Measurements from ENCODE around the gene HDAC10.
"Not testable (repeated sequence)": the region's sequence is repeated elsewhere in the genome, so short reads cannot be mapped to it uniquely, and the experiment has no call there.

Gene HDAC10

DNA sequence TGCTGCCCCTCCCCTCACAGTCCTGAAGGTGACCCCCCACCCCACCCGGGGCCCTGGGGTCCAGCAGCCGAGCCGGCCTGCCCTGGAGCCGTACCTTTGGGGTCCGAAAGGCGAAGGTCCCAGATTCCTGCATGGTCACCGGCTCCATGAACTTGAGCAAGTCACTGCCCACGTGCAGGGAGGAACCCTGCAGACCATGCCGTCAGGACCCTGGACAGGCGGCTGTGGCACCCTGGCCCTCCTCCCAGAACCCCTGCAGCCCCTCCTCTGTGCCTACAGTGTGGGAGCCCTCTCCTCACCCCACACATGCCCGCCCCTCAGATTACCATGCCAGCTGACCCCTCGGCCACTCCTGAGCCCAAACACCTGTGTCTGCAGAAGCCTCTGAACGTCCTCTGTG, 33.4 kb upstream of the HDAC10 start:
- no peak for DNase-seq

DNA sequence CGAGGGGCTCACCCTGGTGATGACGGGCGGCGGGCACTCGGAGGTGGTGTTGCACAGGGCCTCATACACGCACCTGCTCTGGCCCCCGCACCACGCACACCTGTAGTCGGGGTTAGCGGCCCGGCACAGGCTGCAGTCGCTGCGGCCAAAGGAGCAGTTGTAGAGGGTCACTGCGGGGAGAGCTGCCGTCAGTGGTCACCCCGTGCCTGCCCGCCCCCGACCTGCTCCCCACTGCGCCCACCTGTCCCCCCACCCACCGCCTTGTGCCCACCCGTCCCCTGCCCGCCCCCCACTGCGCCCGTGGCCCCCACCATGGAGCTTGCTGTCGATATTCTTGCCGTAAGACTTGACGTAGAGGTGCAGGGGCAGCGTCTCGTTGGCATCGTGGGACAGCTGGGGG, 32.8 kb upstream of the HDAC10 start:
- no peak for DNase-seq

DNA sequence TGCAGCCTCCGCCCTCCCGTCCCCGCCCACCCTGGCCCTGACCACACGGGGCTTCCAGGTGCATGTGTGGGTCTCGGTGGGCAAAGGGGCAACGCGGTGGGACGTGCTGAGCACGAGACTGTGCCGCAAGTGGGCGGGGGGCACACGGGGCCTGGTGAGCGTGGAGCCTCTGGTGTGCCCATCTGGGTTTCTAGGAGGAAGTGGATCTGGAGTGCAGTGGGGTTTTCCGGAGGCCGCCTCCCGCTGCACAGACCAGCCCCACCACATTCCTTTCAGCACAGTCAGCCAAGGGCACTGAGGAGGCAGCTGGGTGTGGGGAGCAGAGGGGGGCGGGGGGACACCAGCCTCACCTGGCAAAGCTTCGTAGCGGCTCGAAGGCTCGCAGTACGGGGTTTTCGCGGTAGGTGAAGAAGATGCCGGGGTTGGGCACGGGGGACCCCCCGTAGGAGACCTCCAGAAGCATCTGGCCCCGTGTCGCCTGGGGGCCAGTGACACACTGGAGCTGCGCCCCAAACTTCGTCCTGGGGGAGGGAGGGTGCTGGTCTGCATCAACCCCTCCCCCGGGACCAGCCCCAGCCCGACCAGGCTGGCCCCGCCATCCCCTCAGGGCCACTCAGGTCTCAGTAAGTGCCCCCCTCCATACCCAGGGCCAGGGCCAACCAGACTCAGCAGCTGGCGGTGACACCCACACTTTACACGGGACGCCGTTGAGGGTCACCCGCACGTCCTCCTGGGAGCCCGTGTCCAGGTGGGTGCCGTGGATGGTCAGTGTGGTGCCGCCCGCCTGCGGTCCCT, 31.5 kb upstream of the HDAC10 start:
- no peak for DNase-seq

DNA sequence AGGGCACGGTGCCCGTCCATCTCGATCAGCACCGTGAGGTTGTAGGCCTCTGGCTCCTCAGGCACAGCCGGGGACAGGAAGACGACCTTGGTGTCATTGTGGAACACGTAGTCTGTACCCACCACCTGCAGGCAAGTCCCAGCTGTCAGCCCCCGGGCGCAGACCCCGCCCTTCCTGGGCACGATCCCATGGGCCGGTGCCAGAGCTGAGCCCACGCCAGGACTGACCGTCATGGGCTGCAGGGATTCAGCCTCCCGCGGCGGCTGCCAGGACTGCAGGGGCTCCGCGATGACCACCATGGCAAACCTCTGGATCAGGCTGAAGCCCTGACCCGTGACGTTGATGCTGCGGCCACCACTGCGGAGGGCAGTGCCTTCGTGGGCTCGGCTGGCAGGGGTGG, 30.9 kb upstream of the HDAC10 start:
- no peak for DNase-seq

DNA sequence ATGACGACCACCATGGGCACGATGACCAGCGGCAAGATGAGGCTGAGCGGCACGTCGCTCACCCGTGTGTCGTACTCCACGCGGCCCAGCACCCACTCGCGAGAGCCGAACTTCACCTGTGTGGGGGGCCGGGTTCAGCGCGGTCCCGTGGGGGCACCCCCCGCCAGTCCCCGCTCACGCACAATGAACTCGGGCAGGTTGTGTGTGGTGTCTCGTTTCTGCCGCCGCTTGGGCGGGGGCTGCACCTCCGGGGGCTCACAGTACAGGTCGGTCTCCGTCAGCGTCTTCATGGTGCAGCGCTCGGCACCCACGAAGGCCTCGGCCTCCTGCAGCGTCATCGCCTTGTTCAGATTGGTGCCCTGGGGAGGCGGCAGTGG, 30.3 kb upstream of the HDAC10 start:
- DNase-seq: no peak

DNA sequence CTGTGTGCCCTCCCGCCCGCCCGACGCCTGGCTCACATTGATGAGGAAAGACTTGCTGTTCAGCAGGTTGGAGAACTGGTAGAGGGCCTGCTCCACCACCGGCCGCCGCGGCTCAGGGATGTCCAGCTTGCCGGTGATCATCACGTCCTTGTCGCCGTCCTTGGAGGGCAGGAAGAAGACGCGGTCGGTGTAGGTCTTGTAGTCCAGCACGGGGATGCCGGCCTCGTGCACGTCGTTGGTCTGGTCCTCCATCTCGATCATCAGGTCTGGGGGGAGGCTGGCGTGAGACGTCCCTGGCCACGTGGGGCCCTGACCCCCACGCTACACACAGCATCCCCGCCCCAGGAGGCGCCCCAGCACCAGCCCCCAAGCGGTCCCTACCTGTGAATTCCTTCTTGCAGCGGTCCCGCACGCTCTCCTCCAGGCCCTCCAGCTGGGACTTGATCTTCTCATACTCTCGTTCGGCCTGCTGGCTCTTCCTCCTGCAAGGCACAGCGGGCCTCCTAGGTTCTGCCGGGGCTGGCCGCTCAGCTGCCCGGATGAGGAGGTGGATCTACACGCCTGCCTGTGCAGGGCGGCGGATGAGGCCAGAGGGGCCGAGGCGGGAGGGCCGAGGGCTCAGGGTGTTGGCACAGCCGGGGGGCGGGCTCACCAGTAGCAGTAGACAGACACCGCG, 29.8 kb upstream of the HDAC10 start:
- DNase-seq: no peak

DNA sequence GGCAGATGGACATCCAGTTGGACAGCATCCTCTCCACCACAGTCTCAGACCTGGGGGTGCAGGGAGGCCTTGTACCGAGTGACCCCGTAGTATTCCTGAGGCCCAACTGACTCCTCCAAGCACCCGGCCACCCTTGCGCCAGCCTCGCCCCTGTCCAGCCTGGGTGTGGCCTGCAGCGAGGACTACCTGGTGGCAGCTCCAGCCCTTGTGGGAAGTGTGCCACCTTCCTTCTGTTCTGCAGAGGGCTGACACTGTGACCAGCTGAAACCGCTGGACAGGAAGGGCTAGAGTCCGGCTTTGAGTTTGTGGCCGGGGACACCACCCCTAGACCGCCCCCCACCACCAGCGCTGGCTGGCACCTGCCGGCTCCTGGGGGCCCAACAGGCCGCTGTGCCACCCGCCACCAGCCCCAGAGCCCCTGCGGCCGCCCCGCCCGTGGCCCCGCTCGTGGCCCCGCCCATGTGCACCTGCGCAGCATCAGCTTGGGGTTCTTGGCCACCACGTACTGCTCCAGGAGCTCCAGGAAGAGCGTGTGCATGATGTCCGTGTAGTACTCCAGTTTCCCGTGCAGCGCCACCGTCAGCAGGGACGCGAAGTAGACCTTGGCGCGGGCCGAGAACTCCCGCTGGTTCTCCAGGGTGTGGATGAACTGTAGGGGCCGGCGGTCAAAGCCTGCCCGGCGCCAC, 29.1 kb upstream of the HDAC10 start:
- no peak for DNase-seq

DNA sequence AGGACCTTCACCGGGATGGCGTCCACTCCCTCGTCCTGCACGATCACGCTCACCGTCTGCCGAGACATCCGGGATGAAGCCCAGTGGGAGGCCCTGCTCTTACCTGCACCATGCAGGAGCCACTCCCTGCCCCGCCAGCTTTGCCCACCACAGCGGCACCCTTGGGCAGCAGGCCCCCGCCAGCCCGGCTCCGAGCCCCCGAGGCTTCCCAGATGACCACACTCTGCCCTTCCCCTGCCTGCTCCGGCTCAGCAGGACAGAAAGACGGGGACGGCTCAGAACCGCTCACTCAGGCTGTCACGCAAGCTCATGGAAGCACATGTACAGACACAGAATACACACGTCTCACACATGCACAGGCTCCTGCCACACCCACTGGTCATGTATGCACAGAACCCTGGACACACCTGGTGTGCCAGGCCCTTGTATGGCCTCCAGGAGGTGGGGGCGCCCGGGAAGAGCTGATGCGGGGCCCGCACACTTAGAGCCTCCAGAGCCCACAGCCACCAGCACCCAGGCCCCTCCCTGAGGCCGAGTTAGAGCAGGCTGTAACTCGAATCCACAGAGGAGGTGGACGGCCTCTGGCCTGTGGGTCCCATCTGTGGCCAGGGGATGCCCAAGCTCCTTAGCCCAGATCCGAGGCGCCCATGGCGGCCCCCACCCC, 28.0 kb upstream of the HDAC10 start:
- no peak for DNase-seq

DNA sequence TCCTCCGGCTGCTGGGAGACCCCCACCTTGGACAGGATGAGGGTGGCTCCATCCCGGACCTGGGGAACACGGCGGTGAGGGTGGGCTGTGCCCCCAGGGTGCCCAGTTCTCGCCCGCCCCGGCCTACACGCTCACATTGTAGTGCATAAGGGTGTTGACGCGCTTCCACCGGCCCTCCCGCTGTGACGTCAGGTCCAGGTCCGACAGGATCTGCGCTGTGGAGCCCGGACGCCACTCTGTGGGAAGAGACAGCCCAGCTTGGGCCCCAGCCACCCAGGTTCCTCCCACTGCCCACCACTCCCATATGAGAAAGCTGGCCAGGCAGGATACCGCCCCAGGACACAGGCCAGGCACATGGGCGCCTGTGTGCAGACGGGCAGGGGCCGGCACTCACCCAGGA, 27.4 kb upstream of the HDAC10 start:
- no peak for DNase-seq

DNA sequence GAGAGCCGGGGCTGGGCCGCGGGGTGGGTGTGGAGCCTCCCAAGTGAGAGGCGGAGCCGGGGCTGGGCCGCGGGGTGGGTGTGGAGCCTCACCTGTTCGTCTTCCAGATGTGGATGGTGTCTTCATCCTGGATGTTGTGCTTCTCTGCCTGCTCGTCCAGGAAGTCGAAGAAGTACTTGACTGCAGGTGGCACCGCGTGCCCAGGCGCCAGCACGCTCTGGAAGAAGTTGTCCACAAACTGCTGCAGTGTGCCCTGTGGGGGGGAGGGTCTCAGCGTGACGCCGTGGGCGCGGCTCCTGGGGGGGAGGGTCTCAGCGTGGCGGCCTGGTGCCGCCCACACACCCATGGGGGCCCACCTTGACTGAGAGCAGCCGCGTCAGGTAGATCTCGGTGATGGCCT, 26.7 kb upstream of the HDAC10 start:
- no peak for DNase-seq

DNA sequence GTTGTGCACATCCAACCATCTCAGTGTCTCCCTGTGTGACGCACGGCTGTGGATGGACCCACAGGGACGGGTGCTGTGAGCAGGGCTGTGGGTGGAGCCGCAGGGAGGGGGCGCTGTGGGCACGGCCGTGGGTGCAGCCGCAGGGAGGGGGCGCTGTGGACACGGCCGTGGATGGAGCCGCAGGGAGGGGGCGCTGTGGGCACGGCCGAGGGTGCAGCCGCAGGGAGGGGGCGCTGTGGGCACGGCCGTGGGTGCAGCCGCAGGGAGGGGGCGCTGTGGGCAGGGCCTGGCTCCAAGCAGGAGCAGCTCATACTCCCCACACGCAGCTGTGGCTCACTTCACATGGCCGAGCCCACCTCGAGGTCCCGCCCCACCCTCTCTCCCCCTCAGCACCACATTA, 25.1 kb upstream of the HDAC10 start:
- DNase-seq: peak; percentile 51 to 67

DNA sequence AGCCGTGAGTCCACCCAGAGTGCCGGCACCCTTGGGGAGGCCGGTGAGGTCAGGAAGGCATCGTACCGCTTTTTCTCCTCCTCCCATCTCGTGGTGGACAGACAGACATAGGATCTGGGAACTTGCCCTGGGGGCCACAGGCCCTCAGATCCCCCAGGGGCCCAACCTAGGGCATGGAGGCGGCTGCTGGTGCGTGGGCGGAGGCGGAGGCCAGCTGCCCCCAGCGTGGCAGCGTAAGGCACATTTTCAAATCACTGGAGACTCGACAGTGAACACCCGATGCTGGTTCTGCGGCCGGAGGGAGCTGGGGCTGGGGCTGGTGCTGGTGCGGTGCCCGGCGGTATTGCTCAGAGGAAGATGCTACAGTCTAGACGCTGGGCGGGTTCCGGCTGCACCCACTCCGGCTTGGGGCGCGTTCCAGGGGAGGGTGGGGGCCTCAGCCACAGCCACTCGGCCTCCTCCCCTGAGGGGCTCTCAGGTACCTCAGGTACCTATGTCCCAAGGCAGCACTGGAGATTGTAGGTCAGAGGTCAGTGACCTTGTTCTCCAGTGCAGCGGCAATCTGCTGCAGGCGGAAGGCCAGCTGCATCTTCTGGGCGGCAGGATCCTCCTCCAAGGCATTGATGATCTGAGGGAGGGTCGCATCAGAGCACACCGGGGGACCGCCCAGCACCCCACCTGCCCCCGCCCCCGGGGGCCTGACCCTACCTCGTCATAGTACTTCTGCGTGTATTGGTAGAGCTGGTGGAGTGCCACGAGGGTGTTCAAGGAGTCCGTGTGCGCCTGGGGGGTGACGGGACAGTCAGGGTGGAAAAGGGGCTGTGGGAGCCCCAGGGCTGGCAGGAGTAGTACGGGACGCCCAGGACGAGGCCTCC, 24.4 kb upstream of the HDAC10 start:
- DNase-seq: no peak

DNA sequence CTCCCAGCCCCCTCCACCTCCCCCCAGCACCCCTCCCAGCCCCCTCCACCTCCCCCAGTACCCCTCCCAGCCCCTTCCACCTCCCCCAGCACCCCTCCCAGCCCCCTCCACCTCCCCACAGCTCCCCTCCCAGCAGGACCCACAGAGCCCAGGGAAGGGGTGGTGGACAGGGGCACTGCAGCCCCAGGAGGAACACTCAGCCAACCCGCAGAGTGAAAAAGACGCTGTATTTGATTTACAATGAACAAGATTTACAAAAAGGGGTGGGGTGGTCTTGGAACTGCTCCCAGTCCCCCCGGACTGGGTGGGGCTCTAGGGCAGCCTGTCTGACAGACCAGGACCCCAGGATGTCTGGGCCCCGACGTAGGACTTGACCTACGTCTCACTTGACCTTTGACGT, 23.7 kb upstream of the HDAC10 start:
- DNase-seq: no peak

DNA sequence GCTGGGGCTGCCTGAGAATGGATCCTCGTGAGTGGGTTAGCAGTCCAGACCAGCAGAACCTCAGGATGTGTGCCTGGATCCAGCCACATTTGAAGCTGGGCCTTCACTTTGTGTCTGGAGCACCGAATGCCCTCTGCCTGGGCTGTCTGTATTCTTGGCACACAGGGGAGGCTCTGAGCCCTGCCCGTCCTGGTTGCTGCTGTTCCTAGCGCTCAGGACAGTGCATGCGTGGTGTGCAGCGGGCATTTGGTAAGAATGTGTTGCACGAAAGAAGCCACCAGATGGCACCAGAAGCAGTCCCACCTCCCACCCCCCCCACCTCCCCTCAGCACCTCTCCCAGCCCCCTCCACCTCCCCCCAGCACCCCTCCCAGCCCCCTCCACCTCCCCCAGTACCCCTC, 23.2 kb upstream of the HDAC10 start:
- peak; percentile 57 to 61 for DNase-seq

DNA sequence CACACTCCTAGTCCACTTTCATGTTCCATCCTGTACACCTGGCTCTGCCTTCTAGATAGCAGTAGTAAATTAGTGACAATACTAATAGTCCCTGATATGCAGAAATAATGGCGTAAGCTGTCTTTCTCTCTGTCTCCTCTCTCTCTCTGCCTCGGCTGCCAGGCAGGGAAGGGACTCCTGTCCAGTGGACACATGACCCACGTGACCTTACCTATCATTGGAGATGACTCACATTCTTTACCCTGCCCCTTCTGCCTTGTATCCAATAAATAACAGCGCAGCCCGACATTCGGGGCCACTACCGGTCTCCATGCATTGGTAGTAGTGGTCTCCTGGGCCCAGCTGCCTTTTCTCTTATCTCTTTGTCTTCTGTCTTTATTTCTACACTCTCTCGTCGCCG, 22.7 kb upstream of the HDAC10 start:
- not testable (repeated sequence) for DNase-seq

DNA sequence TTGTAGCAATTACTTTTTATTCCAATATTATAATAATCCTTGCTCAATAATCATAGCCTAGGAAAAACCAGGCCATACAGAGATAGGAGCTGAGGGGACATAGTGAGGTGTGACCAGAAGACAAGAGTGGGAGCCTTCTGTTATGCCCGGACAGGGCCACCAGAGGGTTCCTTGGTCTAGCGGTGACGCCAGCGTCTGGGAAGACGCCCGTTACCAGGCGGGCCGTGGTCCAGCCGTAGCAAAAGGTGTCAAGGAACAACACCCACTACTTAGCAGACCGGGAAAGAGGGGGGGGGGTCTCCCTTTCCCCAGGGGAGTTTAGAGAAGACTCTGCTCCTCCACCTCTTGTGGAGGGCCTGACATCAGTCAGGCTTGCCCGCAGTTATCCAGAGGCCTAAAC, 22.3 kb upstream of the HDAC10 start:
- not testable (repeated sequence) for DNase-seq

DNA sequence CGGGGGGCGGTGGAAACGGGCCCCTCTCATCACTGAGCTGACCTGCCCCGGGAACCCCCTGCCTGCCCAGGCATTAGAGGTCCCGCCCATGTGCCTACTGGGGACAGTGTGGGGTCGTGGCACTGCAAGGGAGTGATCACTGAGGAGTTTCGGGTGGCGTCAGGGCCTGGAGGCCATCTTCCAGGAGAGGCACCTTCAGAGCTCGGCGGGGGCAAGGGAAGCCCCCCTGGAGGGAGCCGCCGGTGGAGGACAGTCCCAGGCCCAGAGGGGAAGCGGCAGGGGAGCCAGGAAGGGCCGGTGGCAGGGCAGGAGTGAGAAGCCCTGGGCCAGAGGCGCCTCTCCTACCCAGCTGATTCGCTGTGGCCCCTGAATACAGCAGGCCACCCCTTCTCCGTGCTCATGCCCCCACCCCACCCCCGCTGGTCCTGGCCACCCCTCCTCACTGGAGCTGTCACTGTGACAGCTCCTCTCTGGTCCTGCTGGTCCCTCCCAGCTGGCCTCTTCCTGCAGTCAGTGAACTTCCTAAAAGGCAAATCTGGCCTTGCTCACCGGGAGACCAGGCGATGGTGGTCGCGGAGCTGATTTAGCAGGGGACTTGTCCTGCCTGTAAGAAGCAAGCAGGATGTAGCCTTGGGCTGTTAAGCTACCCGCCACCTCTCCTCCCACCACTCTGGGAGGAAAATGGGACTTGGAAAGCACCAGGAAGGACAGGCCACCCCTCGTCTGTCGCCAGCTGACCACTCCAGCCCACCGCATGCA, 21.2 kb upstream of the HDAC10 start:
- no peak for DNase-seq

DNA sequence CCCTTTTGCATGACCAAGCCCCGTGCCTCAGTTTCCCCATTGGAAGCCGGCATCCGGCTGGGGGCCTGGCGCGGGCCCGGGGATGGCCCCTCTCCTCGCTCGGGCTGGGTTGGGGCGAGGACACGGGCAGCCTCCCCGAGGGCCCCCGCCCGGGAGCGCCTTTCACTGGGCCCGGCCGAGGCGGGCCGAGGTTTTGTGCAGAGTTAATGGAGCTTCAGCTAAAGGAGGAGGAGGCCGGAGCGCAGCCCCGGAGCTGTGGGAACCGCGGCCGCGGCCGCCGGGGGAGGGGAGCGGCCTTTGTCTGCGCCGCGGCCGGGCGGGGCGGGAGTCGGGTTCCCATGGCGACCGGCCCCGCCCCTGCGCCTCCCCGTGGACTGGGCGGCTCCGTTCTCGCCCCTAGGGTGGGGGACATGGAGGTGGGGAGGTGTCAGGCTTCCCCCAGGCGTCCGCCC, 20.5 kb upstream of the HDAC10 start:
- DNase-seq: peak; percentile 56 to 68

DNA sequence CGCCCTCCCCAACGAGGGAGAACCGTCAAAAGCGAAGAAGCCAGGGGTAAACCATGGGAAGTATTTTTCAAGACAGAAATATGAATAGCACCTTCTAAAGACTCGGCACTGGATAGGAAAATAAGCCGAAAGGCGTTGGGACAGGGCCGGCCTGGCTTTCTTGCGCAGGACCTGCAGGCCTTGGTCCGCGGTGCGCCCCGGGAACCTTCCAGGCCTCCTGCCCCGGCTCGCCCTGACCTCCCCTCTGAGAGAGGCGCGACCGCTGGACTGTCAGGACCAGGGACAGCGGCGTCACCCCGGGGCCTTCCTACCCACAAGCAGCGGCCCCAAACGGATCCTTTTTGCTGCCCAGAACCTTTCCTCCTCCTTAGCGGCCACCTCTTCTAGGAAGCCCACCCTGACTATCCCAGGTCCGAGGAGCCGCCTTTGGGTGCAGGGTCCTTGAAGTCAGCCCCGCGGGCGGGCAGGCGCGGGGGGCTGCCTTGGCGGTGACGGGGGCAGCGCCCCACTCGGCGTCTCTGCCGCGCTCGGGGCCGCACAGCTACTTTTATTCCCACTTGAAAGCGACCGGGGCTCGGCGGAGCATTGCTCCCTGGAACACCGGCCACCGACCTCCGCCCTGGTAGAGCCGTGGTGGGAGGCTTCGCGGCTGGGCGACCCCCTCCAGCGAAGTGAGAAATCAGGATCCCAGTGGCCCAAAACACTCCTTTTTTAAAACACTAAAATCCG, 19.8 kb upstream of the HDAC10 start:
- DNase-seq: peak; percentile 65 to 73

DNA sequence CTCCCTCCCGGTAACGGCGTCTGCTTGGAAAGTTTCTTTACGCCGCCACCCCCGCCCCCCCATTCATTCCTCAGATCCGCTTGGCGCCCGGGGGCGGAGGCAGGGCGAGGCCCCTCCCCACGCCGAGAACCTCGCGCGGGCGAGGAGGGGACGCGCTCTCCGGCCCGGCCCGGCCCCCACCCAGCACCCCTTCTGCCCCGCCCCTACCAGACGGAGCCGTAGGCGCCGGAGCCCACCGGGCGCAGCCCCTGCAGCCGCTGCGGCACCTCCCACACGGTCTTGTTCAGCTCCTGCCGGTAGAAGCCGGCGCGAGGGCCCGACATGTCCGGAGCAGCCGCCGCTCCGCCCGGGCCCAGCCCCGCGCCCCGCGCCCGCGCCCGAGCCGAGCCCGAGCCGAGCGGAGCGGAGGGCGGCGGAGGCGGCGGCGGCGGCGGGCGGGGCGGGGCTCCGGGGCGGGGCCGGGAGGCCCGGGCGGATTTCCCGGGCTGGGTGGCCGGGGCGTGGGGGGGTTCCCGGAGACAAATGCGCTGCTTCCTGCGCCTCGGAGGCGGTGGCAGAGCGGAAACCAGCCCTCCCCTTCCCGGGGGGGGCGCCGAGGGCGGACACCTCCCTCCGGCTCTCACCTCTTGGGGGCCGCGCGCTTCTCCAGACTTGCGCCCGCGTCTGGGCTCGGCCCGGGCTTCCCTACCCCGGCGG, 19.1 kb upstream of the HDAC10 start, which contains the start of gene MAPK11:
Gene MAPK11 (minus strand): TSS at position 411 of the 696 bp plus-strand sequence. CDS start 88 bp downstream, at position 323.
- peak; percentile 73 to 85 for DNase-seq

All from CD4-positive, alpha-beta T cell treated with Interleukin-4 for 1 hour (primary cell).